PC-3 (cell line): ENCODE results near the gene IGLON5. TPM values are rescaled to one million over a fixed set of nuclear protein-coding genes. Genes with fewer than 3 reads are reported as not detected.

Experiments
- ATAC-seq: fragments of 200-7000 bp; cut with Tn5 transposase; 2 replicates; pipeline ENCODE4 v1.9.1; 2020; ENCODE audit warnings: mild to moderate bottlenecking, moderate library complexity
- BruUV-seq: library from RNA; stranded (reverse); fragments of 400-500 nt; replicated peaks from 2 replicates; lab custom pipeline; 2021; lab: Mats Ljungman, UMichigan
- CTCF ChIA-PET: fragments of 300-600 bp; sonication (Branson Sonifier 250); formaldehyde crosslinking; loops from one replicate; lab custom pipeline; 2022; ENCODE audit warnings: antibody characterized with exemption; lab: Charles Lee
- POLR2A ChIA-PET: fragments of 300-600 bp; sonication (Branson Sonifier 250); formaldehyde crosslinking; loops from one replicate; lab custom pipeline; 2022; ENCODE audit warnings: antibody characterized with exemption; ENCODE audit not compliant: unreplicated experiment; lab: Charles Lee
- DNase-seq: peaks from one replicate; pipeline ENCODE4 v3.0.0-alpha.2; 2015
- H2AFZ ChIP-seq: fragments of 300-600 bp; sonication (generic); 2 replicates; pipeline ENCODE4 v1.6.0; 2016; ENCODE audit warnings: antibody characterized with exemption, low read length
- H3F3A ChIP-seq: fragments of 300-600 bp; sonication (generic); one replicate; pipeline ENCODE4 v1.6.0; 2017; ENCODE audit warnings: antibody characterized with exemption, low read length, control low read depth, mild to moderate bottlenecking; ENCODE audit not compliant: unreplicated experiment
- H3K27ac ChIP-seq: fragments of 300-600 bp; sonication (generic); 2 replicates; pipeline ENCODE4 v1.5.1; 2016; ENCODE audit warnings: mild to moderate bottlenecking, low read length
- H3K27me3 ChIP-seq: fragments of 300-600 bp; sonication (generic); 2 replicates; pipeline ENCODE4 v1.6.1; 2016; ENCODE audit warnings: low read length, mixed read lengths
- H3K36me3 ChIP-seq: fragments of 300-600 bp; sonication (generic); 2 replicates; pipeline ENCODE4 v1.6.1; 2016; ENCODE audit warnings: low read depth, mixed run types, low read length, mixed read lengths
- H3K4me1 ChIP-seq: fragments of 300-600 bp; sonication (generic); 2 replicates; pipeline ENCODE4 v1.5.1; 2016; ENCODE audit warnings: low read length; ENCODE audit not compliant: insufficient read depth
- H3K4me2 ChIP-seq: fragments of 300-600 bp; sonication (generic); 2 replicates; pipeline ENCODE4 v1.6.0; 2016; ENCODE audit warnings: low read length
- H3K4me3 ChIP-seq: fragments of 300-600 bp; sonication (generic); 2 replicates; pipeline ENCODE4 v1.5.1; 2016; ENCODE audit warnings: mild to moderate bottlenecking, low read length, mixed read lengths
- H3K79me2 ChIP-seq: fragments of 300-600 bp; sonication (generic); 2 replicates; pipeline ENCODE4 v1.6.1; 2017; ENCODE audit warnings: low read length, mixed read lengths
- H3K9ac ChIP-seq: fragments of 300-600 bp; sonication (generic); 2 replicates; pipeline ENCODE4 v1.6.0; 2016; ENCODE audit warnings: mild to moderate bottlenecking, low read length
- H3K9me2 ChIP-seq: fragments of 300-600 bp; sonication (generic); replicated peaks from 2 replicates; pipeline ENCODE4 v1.6.1; 2016; ENCODE audit warnings: mixed run types, low read length, mixed read lengths
- H3K9me3 ChIP-seq: fragments of 300-600 bp; sonication (generic); 2 replicates; pipeline ENCODE4 v1.6.1; 2016; ENCODE audit warnings: low read length, mixed read lengths
- H4K20me1 ChIP-seq: fragments of 300-600 bp; sonication (generic); 2 replicates; pipeline ENCODE4 v1.6.1; 2016; ENCODE audit warnings: low read length, mixed read lengths
- CTCF ChIP-seq: fragments of 300-600 bp; sonication (generic); conservative IDR thresholded peaks from 2 replicates; pipeline ENCODE4 v1.5.1; 2017; ENCODE audit warnings: antibody characterized with exemption, low read depth, mild to moderate bottlenecking, low read length
- EZH2 ChIP-seq: fragments of 300-600 bp; sonication (generic); IDR thresholded peaks from one replicate; pipeline ENCODE4 v1.6.1; 2017; ENCODE audit warnings: antibody characterized with exemption, mild to moderate bottlenecking, low read length; ENCODE audit not compliant: unreplicated experiment
- EZH2phosphoT487 ChIP-seq: fragments of 300-600 bp; sonication (generic); IDR thresholded peaks from 2 replicates; pipeline ENCODE4 v1.6.1; 2018; ENCODE audit warnings: mild to moderate bottlenecking, antibody characterized with exemption, low read length, borderline replicate concordance
- intact Hi-C: fragments of 100-400 bp; cut with micrococcal nuclease; formaldehyde crosslinking; loops from 2 replicates; pipeline ENCODE4 v1.9.0; 2023
- total RNA-seq: library from RNA; depleted of rRNA; stranded (reverse); fragments of >200 nt; gene quantifications from 2 replicates; pipeline ENCODE4 v1.2.3, GENCODE V29; 2014

Gene IGLON5
- total RNA-seq, 1 experiment from 2014 or later: not detected

GRCh38 chr19:51337861-51338562, 26.6 kb downstream of the IGLON5 start:
- intact Hi-C loops: loop anchor here (5.0 kb wide), 1 partner anchor 179 kb away; no protein-coding TSS in a partner anchor
- peaks cover 16% of the 10 kb centered on the region; the same call in 1 of the 2 replicates for H3K4me1 ChIP-seq
- TF ChIP-seq CTCF: no peak
- no peak for TF ChIP-seq EZH2
- TF ChIP-seq EZH2phosphoT487: no peak
- H3K79me2 ChIP-seq: no peaks in the 10 kb centered on the region
- H4K20me1 ChIP-seq: no peaks in the 10 kb centered on the region
- H3K27me3 ChIP-seq: no peaks in the 10 kb centered on the region
- no peak overlapping the region for H3K27ac ChIP-seq
- no peak for DNase-seq
- no peaks in the 10 kb centered on the region for H3K36me3 ChIP-seq
- H3F3A ChIP-seq: no peaks in the 10 kb centered on the region
- ChIA-PET POLR2A (interaction anchor here (0.5 kb wide), 1 partner anchor 20 kb away, joined by 16 read pairs; no protein-coding TSS in a partner anchor), CTCF (no interaction called here)
- H2AFZ ChIP-seq: peak overlapping the region; percentile 95
- H3K4me2 ChIP-seq: peak overlapping the region; percentile 88
- H3K4me3 ChIP-seq: peak overlapping the region; percentile 72; the same call in 1 of the 2 replicates
- no peaks in the 10 kb centered on the region for H3K9me2 ChIP-seq
- H3K9ac ChIP-seq: peak overlapping the region; percentile 34; the same call in 1 of the 2 replicates
- ATAC-seq: no peak
- H3K9me3 ChIP-seq: no peaks in the 10 kb centered on the region
- BruUV-seq: TSS peak; percentile 44

GRCh38 chr19:51338563-51339312, 27.3 kb downstream of the IGLON5 start:
- ATAC-seq (peak; percentile 76), DNase-seq (peak; percentile 88)
- peak overlapping the region; percentile 34 for H3K9ac ChIP-seq
- intact Hi-C loops: loop anchor here (1.0 to 5.0 kb wide), 7 partner anchors 29 to 319 kb away; partner anchors contain the start of gene ZNF175
- peak overlapping the region; percentile 88 for H3K4me2 ChIP-seq
- H2AFZ ChIP-seq: peak overlapping the region; percentile 95
- no peaks in the 10 kb centered on the region for H3K9me3 ChIP-seq
- TF ChIP-seq EZH2 (no peak), CTCF (peak; percentile 98)
- H3K79me2 ChIP-seq: no peaks in the 10 kb centered on the region
- H3K36me3 ChIP-seq: no peaks in the 10 kb centered on the region
- no peaks in the 10 kb centered on the region for H3K9me2 ChIP-seq
- H3K4me3 ChIP-seq: peak overlapping the region; percentile 72
- peak overlapping the region; percentile 14; the same call in 1 of the 2 replicates for H3K27ac ChIP-seq
- no peaks in the 10 kb centered on the region for H3K27me3 ChIP-seq
- peaks cover 16% of the 10 kb centered on the region; the same call in 1 of the 2 replicates for H3K4me1 ChIP-seq
- ChIA-PET CTCF (interaction anchor here (1.3 to 1.4 kb wide), 3 partner anchors 21 to 318 kb away, joined by 6 to 12 read pairs (median 9); no protein-coding TSS in a partner anchor), POLR2A (interaction anchor here (0.5 to 1.4 kb wide), 2 partner anchors 19 to 29 kb away, joined by 16 to 26 read pairs; no protein-coding TSS in a partner anchor)
- no peaks in the 10 kb centered on the region for H4K20me1 ChIP-seq
- BruUV-seq: no TSS peak
- no peaks in the 10 kb centered on the region for H3F3A ChIP-seq
